Measurements from ENCODE around the gene STAM2.
"Not testable (repeated sequence)": the region's sequence is repeated elsewhere in the genome, so short reads cannot be mapped to it uniquely, and the experiment has no call there.

The STAM2 gene

GRCh38 chr2:152172201-152172785 is 3.3 kb downstream of the STAM2 start:
- DNase-seq (ENCODE audit: low read depth), result not testable (repeated sequence)

DNA sequence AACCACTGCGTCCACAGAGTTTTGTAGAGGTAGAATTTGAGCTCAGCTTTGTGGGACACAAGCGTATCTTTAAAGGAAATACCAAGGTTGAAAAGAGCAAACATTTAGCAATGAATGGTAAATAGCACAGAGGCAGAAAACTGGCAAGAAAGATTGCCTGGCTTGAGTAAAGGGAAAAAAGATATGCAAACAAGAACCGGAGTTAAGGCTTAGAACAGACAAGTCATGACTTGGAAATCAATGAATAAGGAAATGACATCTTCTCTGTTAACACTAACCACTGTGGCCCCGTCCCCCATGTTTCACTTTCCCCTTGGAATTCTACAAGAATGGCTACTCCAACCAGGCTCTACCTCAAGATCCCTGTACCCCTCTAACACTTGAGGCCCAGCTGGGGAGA is 3.8 kb downstream of the STAM2 start:
- DNase-seq (ENCODE audit: low read depth), result no peak

- DNase-seq (ENCODE audit: low read depth), result not testable (repeated sequence)
Observed at GRCh38 chr2:152169158-152169557, 6.4 kb downstream of the STAM2 start.

DNA sequence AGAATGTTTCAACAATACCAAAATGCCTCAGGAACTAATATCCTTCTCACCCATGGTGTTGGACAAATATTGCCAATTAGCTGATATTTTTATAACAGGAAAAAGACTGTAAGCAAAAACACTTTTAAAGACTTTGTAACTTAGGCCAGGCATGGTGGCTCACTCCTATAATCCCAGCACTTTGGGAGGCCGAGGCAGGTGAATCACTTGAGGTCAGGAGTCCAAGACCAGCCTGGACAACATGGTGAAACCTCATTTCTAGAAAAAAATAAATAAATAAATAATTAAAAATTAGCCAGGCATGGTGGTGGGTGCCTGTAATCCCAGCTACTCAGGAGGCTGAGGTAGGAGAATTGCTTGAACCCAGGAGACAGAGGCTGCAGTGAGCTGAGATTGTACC is 8.1 kb downstream of the STAM2 start:
- DNase-seq (ENCODE audit: low read depth), result not testable (repeated sequence)

GRCh38 chr2:152167065-152167464 is 8.5 kb downstream of the STAM2 start:
- no peak for DNase-seq (ENCODE audit: low read depth)

DNA sequence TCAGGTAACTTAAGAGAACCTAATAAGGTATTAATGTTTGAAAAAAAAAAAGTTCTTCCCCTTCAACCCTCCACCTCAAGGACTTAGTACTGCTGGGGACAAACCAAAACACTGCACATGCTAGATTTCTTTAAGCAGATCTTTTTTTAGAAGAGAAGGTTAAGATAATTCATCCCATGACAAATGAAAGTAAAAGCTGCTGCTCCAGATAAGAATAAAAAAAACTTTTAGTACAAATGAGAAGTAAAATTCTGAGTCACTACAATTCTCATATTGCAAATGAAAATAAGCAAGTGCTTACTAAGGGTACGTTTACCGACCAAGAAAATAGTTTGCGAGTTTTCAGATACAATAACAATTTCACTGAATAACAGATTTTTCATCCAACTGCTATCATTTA is 8.9 kb downstream of the STAM2 start:
- no peak for DNase-seq (ENCODE audit: low read depth)

DNA sequence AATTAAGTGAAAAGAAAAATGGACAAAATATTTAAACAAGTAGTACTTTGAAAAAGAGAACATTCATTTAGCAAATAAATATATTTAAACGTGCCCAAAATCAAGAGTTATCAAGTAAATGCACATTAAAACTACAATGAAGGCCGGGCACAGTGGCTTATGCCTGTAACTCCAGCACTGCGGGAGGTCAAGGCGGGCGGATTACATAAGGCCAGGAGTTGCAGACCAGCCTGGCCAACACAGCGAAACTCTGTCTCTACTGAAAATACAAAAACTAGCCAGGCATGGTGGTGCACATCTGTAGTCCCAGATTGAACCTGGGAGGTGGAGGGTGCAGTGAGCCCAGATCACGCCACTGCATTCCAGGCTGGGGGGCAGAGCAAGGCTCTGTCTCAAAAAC is 9.8 kb downstream of the STAM2 start:
- DNase-seq (ENCODE audit: low read depth), result no peak

DNA sequence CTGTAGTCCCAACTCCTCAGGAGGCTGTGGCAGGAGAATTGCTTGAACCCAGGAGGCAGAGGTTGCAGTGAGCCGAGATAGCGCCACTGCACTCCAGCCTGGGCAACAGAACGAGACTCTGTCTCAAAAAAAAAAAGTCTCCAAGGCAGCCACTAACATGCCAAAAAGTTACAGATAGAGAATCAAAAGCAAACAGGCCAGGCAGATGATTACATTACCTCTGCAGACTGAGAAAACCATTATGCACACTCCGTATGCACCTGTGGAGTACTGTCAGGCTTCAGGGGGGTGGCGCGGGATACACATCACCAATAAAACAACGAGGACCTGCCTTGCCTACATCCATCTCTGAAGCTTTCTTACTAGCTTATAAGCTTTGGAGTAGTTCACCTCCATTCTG is 10.3 kb downstream of the STAM2 start:
- DNase-seq (ENCODE audit: low read depth), result no peak

DNA sequence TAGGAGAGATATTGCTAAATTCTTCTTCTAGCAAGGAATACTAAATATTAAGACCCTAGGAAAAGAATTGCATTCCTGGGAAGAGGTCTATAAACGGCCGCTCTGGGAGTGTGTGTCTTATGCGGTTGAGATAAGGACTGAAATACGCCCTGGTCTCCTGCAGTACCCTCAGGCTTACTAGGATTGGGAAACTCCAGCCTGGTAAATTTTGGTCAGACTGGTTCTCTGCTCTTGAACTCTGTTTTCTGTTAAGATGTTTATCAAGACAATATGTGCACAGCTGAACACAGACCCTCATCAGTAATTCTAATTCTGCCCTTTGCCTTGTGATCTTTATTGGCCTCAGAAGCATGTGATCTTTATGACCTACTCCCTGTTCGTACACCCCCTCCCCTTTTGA is 11.9 kb downstream of the STAM2 start:
- not testable (repeated sequence) for DNase-seq (ENCODE audit: low read depth)

- DNase-seq (ENCODE audit: low read depth), result no peak
Observed at GRCh38 chr2:152162141-152162540, 13.4 kb downstream of the STAM2 start.

DNA sequence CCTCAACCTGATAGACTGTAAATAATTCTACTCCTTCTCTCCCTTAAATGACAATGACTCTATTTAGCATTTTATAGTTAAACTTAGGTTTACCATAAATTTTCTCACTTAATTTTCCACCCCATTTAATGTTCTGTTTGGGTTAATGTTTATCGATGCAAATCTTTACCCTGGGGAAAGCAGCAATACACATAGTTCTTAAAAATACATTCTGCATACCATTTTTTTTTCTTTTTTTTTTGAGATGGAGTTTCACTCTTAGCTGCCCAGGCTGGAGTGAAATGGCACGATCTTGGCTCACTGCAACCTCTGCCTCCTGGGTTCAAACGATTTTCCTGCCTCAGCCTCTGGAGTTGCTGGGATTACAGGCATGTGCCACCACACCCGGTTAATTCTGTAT is 14.0 kb downstream of the STAM2 start:
- no peak for DNase-seq (ENCODE audit: low read depth)

DNA sequence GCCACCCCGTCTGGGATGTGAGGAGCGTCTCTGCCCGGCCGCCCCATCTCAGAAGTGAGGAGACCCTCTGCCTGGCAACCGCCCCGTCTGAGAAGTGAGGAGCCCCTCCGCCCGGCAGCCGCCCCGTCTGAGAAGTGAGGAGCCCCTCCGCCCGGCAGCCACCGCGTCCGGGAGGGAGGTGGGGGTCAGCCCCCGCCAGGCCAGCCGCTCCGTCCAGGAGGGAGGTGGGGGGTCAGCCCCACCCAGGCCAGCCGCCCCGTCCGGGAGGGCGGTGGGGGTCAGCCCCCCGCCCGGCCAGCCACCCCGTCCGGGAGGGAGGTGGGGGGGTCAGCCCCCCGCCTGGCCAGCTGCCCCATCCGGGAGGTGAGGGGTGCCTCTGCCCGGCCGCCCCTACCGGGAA is 15.2 kb downstream of the STAM2 start:
- not testable (repeated sequence) for DNase-seq (ENCODE audit: low read depth)

- no peak for DNase-seq (ENCODE audit: low read depth)
Observed at GRCh38 chr2:152157253-152157652, 18.3 kb downstream of the STAM2 start.

- DNase-seq (ENCODE audit: low read depth), result no peak
Observed at GRCh38 chr2:152155209-152155608, 20.4 kb downstream of the STAM2 start.

DNA sequence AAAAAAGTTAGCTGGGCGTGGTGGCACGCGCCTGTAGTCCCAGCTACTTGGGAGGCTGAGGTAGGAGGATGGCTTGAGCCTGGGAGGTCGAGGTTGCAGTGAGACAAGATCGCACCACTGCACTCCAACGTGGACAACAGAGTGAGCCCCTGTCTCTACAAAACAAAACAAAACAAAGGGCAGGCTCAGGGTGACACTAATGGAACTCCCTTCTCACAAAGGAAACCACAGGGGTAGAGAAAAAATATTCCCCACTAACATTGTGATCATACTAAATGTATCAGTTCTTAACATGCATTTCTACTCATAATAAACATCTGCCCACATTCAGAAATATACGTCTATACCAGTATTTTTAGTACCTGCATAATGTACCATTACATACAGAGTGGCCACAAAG is 21.1 kb downstream of the STAM2 start:
- DNase-seq (ENCODE audit: low read depth), result no peak

GRCh38 chr2:152134488-152135280 is 40.9 kb downstream of the STAM2 start:
- no peak for DNase-seq (ENCODE audit: low read depth)

DNA sequence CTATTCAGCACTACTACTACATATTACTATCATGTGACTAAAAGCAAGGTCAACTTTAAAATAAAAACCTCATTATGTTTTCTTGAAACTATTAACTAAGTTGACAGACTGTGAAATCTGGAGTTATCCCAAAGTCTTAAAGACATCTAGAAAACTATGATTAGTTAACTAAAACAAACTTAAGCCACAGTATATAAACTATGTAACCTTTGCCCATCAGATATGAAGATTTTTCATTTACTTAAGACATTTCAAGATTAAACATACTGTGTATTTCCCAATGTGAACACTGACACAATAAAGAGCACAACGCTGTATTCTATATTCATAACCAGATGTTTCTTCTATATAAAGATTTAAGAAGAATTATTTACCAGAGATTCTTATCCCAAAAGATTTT is 43.3 kb downstream of the STAM2 start:
- no peak for DNase-seq (ENCODE audit: low read depth)

DNA sequence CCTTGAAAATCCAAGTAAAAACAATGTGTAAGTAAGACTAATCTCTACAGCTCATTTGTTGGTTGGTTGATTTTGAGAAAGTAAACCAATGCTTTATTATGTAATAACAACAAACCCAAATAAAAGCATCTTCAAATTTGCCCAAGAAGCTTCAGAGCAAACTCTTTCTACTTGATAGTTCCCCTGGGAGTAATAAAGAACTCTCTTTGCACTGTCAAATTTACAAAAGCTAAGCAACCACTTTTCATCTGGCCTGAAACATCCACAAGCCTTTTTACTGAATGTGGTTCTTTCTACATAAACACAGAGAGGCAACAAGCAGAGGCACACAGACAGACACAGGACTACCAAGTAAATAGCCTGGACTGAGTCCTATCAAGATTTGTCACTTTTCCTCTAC is 47.9 kb downstream of the STAM2 start:
- DNase-seq (ENCODE audit: low read depth), result no peak

- no peak for DNase-seq (ENCODE audit: low read depth)
Observed at GRCh38 chr2:152126664-152127063, 48.9 kb downstream of the STAM2 start.

DNA sequence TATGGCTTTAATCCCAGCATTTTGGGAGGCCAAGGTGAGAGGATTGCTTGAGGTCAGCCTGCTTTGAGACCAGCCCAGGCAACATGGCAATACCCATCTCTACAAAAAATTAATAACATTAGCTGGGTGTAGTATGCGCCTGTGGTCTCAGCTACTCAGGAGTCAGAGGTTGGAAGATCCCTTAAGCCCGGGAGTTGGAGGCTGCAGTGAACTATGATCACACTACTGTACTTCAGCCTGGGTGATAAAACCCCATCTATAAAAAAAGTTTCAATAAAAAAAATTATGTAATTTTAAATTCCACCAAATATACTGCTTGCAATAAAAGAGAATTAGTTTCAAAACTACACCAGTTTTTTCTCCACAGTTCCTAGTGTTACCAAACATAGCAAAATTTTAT is 53.4 kb downstream of the STAM2 start:
- DNase-seq (ENCODE audit: low read depth), result no peak

- DNase-seq (ENCODE audit: low read depth), result no peak
Observed at GRCh38 chr2:152120430-152120829, 55.1 kb downstream of the STAM2 start.

DNA sequence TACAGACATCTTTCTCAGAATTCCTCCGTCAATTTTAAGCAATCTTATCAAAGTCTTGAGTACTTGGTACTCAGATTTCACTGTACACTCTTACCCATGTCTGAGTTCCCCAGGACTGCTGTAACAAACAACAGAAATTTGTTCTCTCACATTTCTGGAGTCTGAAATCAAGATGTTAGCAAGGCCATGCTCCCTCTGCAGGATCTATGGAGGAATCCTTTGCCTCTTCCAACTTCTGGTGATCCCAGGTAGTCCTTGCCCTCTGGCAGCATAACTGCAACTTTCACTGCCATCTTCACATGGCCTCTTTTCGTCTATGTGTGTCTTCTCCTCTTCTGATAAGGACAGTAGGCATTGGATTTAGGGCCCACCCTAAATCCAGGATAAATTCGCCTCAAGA is 59.6 kb downstream of the STAM2 start:
- DNase-seq (ENCODE audit: low read depth), result no peak

- no peak for DNase-seq (ENCODE audit: low read depth)
Observed at GRCh38 chr2:152114366-152114765, 61.2 kb downstream of the STAM2 start.

DNA sequence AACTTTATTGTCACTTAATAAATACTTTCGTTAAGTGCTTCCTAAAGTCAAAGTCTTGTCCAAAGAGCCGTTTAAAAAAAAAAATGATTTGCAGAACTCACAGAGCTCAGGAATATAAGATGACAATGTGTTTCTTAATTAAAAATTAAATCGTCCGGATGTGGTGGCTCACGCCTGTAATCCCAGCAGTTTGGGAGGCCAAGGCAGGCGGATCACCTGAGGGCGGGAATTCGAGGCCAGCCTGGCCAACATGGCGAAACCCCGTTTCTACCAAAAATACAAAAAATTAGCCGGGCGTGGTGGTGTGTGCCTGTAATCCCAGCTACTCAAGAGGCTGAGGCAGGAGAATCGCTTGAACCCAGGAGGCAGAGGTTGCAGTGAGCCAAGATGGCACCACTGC is 68.4 kb downstream of the STAM2 start:
- DNase-seq (ENCODE audit: low read depth), result not testable (repeated sequence)

Measured in T follicular helper cell (primary cell).